Esophagus mucosa (tissue), 1 donor: ENCODE data around the gene ANKRD30A. TPM values are rescaled to one million over a fixed set of nuclear protein-coding genes. Genes with fewer than 3 reads are reported as not detected.
"Not testable (repeated sequence)": the region's sequence is repeated elsewhere in the genome, so short reads cannot be mapped to it uniquely, and the experiment has no call there.

Experiments
- ATAC-seq: fragments of 200-7000 bp; cut with Tn5 transposase; one replicate; pipeline ENCODE4 v1.9.1; 2020
- total RNA-seq: library from RNA; stranded (reverse); gene quantifications from one replicate; pipeline ENCODE4 v1.2.4, GENCODE V29; 2023
- donor health status: DM: yes; HTN: yes; CAD: no.

The ANKRD30A gene
- total RNA-seq, 1 donor from 2014 or later: not detected

DNA sequence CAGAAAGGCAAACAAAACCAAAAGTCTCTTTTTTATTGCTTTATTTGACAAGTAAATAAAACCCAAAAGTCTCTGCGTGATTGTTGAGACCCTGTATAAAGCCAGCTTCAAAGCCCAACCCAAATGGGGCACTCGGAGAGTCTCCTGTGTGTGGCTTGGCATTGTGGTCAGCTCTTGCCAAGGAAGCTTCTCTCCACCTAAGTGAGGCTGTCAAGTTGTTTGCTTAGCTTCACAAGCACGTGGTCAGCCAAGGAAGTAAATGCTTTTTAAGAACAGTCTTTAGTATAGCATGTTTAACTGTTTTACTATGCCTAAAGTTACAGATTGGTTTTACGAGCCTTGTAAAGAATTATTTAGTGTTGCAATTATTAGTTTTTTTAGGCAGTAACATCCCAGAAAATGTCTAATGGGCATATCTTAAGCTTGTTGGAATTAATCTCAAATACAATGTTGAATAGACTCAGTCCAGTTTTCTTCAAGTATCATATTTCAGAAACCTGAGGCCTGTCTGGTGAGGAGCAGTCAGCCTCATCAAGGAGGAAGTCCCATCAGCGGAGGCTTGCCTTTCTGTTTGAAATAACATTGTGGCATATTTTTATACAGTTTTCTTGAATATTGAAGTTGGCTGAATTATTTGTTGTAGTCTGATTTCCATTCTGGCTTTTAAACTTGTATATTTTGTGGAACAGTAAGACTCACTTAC is 144.3 kb downstream of the ANKRD30A start:
- ATAC-seq: no peak

DNA sequence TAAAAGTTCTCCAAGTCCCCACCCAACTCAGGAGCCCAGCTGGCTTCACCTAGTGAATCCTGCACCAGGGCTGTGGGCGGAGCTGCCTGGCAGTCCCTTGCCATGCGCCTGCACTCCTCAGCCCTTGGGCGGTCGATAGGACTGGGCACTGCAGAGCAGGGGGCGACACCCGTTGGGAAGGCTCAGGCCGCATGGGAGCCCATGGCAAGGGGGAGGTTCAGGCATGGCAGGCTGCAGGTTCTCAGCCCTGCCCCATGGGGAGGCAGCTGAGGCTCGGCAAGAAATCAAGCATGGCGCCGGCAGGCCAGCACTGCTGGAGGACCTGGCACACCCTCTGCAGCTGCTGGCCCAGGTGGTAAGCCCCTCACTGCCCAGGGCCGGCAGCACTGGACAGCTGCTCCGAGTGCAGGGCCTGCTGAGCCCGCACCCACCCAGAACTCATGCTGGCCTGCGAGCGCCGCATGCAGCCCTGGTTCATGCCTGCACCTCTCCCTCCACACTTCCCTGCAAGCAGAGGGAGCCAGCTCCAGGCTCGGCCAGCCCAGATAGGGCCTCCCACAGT is 149.9 kb downstream of the ANKRD30A start:
- no peak for ATAC-seq

DNA sequence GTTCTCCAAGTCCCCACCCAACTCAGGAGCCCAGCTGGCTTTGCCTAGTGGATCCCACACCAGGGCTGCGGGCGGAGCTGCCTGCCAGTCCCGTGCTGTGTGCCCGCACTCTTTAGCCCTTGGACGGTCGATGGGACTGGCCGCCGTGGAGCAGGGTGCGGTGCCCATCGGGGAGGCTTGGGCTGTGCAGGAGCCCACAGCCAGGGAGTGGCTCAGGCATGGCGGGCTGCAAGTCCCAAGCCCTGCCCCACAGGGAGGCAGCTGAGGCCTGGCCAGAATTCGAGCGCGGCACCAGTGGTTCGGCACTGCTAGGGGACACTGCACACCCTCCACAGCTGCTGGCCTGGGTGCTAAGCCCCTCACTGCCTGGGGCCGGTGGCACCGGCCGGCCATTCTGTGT is 159.7 kb downstream of the ANKRD30A start:
- no peak for ATAC-seq

DNA sequence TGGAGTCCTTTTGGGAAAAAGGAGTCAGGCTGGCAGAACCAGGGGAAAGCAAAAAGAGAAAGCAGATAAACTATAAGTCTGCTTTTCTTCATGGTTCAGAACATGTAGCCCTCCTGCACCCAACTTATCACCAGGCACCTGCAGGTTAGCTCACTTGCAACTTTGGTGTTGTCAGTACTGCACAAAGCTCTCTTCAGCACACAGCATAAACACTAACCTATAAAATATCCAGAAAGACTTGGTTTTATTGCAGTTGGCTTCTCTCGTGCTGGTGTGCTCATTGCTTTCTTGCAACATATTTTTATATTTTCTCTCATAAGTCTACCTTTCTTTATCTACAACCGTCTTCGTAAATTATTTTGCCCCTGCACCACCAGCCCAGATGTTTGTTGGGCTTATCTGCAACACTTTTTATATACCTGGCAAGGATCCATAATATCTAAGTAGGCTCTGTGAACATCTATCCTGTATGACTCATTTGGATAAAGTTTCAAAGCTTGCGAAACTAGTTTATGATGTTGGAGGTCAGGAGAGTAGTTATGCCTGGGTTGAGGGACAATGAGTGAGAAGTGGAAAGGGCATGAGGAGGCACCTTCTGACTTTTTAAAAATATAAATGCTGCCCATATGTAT is 164.6 kb downstream of the ANKRD30A start:
- no peak for ATAC-seq

DNA sequence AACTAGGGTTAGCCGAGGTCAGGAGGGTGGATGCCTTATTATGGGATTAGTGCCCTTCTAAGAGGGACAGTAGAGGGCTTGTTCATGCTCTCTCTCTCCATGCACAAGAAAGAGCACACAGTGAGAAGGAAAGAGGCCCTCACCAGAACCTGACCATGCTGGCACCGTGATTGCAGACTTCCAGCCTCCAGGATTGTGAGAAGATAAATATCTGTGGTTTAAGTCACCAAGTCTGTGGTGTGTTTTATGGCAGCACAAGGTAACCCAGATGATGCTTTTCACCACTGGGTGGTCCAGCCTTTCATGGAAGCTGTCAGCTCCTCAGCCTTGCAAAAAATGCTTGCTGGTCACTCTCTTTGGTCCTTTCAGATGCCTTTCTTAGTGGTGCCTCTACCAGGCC is 175.9 kb downstream of the ANKRD30A start:
- no peak for ATAC-seq

DNA sequence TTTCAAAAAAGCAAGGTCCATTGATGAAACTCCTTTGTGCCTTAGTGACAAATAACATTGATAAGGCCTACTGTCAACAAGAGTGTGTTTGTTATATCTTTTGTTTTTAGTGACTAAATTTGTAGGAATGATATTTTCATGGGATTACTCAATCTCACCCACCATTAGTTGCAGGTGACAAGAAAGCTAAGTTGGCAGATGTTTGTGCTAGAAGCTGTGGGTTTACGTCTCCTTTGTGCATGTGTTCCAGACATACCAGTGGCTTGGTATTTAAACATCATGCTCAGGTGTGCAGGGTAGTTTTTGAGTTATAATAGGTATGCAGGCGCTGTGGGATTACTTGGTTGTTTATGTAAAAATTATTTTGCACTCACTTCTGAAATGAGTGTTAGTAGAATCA is 178.6 kb downstream of the ANKRD30A start:
- no peak for ATAC-seq

DNA sequence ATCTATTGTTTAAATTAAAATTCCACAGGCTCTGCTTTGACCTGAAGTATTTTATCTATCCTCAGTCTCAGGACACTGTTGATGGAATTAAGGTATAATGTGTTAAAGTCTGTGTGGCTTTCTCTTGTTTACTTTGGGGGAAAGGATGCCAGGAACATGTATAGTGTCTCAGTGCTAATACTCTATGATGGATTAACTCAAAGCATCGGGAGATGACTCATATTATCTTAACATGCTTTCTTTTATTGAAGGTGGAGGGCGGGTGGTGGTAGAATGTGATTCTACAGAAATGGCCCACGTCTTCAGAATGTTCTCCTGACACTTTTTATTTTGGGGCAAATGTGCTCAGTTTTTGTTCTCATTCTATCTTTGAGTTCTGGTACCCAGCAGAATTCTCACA is 189.0 kb downstream of the ANKRD30A start:
- no peak for ATAC-seq

DNA sequence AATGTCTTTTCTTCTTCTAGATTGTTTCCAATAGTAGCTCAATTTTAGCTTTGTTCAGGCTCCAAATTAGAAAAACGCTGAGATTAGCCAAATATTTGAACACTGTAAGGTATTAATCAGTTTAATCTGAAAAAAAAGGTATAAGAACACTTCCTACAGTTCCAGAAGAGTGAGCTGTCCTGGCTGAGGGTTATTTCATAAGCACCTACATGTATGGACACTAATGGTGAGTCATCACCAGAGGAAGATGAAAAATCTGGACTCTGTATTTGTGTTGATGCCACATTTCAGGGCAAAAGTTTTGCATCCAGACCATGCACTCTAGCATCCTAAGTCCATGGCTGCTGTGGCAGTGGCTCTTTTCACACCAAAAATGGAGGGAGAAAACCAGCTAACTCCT is 189.5 kb downstream of the ANKRD30A start:
- no peak for ATAC-seq

DNA sequence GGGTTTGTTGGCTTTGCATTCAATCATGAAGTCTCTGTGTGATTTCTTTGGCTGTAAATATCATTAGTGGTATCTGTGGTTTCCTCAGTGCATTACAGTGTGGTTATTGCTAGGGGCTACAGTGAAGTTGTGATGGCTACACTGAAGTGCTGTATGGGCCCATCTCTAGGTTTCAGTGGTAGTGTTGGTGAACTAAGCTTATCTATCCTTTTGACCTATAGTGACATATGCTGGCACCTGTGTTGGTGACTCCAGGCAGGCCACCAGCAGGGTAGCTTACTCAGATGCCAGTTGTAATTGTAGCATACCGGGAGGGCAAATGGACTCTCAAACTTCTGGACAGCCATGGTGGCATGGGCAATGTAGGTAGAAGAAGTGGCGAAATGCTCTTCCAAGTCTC is 219.0 kb downstream of the ANKRD30A start:
- no peak for ATAC-seq

DNA sequence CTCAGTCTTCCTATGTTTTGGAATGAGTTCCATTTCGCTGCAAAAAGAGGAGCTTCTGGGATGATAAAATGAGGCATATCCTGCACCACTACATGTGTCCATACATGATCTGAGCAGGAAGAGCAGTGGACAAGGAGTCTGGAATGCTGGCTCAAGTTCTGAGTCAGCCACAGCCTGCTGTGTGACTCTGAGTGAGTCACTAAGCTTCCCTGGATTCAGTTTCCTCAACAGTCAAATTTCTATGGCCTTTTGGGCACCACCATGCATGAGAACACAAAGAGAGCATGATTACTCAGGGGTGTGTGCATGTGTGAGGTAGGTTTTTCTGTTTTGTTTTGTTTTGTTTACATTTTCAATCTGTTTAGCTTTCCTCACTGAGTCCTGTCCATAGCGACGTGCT is 254.6 kb downstream of the ANKRD30A start:
- ATAC-seq: peak; percentile 62

DNA sequence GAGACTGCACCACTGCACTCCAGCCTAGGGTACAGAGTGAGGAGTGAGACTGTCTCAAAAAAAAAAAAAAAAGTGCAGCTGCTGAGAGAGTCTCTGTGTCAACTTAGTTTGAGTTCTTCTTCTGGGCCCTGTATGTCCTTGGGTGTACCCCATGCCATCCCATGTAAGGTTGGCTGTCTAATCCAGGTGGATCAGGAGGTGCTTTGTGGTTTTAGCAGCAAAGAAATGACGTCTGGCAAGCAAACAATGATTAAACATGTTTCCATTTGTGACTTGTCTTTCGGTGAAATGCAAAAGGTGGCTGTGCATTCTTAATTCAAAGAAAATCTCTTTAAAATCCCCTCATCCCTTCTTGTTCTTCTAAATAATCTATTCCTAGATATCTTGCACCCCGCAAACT is 255.9 kb downstream of the ANKRD30A start:
- ATAC-seq: no peak

DNA sequence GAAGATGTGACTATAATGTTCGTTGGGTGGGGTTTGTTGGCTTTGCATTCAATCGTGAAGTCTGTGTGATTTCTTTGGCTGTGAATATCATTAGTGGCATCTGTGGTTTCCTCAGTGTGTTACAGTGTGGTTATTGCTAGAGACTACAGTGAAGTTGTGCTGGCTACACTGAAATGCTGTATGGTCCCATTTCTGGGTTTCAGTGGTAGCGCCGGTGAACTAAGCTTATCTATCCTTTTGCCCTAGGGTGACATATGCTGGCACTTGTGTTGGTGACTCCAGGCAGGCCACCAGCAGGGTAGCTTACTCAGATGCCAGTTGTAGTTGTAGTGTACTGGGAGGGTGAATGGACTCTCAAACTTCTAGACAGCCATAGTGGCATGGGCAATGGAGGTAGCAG is 259.5 kb downstream of the ANKRD30A start:
- ATAC-seq: no peak

DNA sequence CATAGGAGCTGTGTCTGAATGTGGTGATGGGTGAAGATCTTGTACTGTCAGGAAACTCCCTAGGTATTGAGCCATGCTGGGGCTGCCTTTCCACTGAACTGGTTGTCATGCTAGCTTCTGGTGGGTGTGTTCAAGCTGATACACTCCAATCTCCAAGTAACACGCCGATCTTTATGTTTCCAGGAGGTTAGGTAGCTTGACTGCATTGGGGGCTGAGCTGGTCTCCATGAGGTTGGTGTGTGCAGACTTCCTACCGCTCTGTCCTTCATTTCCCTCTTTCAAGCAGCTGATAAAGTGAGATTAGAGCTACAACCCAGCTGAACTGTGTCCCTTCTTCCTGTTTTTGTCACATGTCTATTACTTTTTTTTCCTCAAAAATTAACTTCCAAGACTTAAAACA is 265.5 kb downstream of the ANKRD30A start:
- no peak for ATAC-seq

DNA sequence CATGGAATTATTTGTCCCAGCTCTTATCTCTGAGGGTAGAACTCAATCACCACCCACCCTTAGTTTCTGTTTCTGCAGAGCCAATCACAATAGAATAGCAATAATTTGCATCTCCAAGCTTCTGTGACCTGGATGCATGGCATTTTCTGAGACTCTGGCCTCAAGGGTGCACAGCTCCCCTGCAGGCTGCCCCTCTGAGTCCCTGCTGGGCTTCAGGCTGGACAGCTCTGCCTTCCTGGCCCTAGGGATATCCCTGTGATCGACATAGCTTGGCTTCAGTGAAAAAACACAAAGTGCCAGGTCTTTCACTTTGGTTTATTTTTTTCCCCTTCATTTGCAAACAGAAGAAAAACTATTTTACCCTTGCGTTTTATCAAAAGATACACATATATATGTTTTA is 275.4 kb downstream of the ANKRD30A start:
- ATAC-seq: not testable (repeated sequence)

DNA sequence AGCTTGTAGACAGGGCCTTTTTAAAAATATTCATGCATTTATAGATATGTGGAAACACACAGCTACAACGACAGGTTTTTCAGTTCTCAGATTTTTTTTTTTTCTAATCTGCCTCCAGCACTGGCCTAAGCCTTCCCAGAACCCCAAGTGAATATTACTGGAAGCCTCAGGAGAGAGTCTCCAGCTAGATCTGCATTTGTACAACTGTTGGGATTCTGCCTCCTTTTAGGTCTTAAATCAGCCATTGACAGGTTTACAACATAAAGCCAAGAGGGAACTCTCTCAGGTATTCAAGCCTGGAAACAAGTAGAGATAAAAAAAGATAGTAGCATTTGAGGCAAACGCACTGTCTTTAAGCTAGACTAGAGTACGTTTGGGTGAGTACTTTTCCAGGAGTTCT is 275.8 kb downstream of the ANKRD30A start:
- no peak for ATAC-seq

DNA sequence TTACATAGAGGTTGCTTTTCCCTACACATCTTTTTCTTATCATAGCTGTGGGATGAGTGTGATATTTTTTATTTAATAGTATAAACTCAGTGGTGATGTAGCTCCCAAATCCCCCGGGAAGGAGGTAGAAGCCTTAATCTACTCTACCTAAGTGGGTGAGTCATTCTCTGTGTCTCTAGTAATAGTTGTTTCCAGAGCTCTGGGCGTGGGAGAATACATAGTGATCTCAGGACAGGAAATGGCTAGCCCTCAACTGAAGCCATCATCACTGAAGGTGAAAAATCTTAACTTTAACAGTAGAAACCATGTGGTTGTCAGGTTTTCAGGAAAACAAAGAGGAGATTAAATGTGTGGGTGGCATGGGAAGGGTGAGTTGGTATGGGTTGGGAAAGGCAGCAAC is 278.4 kb downstream of the ANKRD30A start:
- ATAC-seq: no peak
